ENCODE measurements around the gene IER3.
"Not testable (repeated sequence)": the region's sequence is repeated elsewhere in the genome, so short reads cannot be mapped to it uniquely, and the experiment has no call there.

The IER3 gene

DNA sequence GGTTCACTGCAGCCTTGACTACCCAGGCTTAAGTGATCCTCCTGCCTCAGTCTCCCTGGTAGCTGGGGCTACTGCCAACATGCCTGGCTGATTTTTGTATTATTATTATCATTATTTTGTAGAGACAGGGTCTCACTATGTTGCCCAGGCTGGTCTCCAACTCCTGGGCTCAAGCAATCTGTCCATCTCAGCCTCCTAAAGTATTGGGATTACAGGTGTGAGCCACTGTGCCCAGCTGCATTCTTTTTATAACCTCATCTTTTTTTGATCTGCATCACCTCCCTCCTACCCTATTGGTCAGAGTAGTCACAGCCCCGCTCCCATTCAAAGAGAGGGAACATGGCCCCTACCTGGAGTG is 23.6 kb upstream of the IER3 start:
- DNase-seq (ENCODE audit: extremely low read depth, low read depth): no peak
- TF ChIP-seq, protein P1, sequence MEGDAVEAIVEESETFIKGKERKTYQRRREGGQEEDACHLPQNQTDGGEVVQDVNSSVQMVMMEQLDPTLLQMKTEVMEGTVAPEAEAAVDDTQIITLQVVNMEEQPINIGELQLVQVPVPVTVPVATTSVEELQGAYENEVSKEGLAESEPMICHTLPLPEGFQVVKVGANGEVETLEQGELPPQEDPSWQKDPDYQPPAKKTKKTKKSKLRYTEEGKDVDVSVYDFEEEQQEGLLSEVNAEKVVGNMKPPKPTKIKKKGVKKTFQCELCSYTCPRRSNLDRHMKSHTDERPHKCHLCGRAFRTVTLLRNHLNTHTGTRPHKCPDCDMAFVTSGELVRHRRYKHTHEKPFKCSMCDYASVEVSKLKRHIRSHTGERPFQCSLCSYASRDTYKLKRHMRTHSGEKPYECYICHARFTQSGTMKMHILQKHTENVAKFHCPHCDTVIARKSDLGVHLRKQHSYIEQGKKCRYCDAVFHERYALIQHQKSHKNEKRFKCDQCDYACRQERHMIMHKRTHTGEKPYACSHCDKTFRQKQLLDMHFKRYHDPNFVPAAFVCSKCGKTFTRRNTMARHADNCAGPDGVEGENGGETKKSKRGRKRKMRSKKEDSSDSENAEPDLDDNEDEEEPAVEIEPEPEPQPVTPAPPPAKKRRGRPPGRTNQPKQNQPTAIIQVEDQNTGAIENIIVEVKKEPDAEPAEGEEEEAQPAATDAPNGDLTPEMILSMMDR (IDR thresholded peaks at IDR 0.05; ENCODE audit: low read depth, low read length): no peak

DNA sequence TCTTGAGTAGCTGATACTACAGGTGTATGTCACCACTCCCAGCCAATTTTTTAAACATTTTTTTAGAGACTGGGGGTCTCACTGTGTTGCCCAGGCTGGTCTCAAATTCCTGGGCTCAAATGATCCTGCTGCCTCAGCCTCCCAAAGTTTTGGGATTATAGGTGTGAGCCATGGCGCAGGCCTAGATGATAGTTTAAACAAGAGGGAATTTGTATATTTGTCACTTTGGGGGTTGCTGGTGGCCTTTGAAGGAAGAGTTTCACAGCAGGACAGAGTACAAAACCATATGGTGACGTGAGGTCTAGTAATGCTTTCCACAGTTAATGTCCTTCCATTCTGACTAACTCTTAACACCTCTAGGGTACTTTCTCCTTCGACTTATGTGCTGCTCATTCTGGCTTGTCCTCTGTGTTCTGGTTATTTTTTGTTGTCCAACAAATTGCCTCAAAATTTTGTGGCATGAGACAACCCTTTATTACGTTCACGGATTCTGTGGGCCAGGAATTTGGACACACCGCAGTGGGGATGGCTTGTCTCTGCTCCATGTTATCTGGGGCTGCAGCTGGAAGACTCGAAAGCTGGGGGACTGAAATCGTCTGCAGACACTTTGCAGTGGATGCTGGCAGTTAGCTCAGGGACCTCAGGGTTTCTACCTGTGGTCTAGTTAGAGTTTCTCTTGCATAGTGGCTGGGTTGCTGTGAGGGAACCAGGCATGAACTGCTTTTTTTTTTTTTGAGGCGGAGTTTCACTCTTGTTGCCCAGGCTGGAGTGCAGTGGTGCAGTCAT is 23.0 kb upstream of the IER3 start:
- DNase-seq (ENCODE audit: extremely low read depth, low read depth): no peak
- TF ChIP-seq, protein P1 (IDR thresholded peaks at IDR 0.05; ENCODE audit: low read depth, low read length): no peak

- no peak for DNase-seq (ENCODE audit: extremely low read depth, low read depth)
- TF ChIP-seq, protein P1 (IDR thresholded peaks at IDR 0.05; ENCODE audit: low read depth, low read length): no peak
Observed at GRCh38 chr6:30766461-30767157, 22.3 kb upstream of the IER3 start.

DNA sequence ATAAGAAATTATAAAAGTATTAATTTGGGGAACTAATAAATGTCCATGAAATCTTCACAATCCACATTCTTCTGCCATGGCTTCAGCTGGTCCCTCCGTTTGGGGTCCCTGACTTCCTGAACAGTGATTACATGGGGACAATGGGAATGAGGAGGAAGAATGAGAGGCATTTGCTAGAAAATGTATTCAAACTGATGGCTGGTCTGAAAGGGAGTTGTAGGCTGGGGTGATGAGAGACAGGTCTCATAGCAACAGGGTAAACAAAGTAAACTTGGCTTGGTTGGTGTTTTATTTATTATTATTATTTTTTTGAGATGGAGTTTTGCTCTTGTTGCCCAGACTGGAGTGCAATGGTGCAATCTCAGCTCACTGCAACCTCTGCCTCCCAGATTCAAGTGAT is 21.1 kb upstream of the IER3 start:
- DNase-seq (ENCODE audit: extremely low read depth, low read depth): not testable (repeated sequence)

DNA sequence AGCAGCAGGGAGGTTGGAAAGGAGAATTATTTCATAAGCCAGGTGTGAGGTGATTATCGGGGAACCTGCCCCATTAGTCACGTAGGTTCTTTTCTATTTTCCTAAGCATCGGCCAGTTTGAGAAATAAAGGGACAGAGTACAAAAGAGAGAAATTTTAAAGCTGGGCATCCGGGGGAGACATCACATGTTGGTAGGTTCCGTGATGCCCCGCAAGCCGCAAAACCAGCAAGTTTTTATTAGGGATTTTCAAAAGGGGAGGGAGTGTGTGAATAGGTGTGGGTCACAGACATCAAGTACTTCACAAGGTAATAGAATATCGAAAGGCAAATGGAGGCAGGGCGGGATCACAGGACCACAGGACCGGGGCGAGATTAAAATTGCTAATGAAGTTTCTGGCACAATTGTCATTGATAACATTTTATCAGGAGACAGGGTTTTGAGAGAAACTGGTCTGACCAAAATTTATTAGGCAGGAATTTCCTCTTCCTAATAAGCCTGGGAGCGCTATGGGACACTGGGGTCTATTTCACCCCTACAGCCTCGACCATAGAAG is 20.2 kb upstream of the IER3 start:
- DNase-seq (ENCODE audit: extremely low read depth, low read depth): not testable (repeated sequence)

DNA sequence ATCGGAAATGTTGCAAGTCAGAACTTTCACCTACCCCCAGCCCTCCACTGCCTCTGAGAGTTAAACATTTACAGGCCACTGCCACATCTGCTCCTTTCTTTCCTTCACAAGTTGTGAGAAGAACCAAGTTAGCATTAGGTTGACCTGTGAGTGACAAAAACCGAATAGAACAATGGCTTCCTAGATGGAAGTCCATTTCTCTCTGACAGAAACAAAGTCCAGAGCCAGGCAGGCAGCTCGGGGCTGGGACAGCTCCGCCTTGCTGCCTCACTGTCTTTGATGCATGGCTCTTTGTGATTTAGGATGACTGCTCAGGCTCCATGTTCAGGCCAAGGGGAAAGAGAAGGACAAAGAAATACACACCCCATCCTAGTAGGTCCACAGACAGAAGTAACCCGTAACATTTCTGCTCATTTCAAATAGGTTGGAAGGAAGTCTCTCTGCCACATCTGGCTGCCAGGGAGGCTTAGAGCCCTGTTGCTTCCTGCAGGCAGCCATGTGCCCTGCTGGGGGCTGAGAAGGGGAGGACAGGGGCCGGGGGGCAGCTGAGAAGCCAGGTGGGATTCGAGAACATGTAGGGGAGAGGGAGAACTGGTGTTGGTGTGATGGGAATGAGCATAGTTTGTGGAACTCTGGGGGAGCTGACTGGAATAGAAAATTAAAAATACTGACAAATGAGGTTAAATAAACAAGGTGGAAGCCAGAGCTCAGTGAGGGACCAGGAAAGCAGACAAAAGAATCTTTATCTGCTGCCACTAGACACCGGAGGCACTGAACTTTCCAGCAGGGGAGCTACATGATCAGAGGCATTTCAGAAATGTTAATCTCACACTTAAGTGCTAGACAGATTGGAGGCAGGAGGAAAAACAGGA is 19.5 kb upstream of the IER3 start:
- TF ChIP-seq, protein P1 (IDR thresholded peaks at IDR 0.05; ENCODE audit: low read depth, low read length): peak; percentile 3

GRCh38 chr6:30763155-30763617 is 18.8 kb upstream of the IER3 start:
- no peak for DNase-seq (ENCODE audit: extremely low read depth, low read depth)
- TF ChIP-seq, protein P1 (IDR thresholded peaks at IDR 0.05; ENCODE audit: low read depth, low read length): no peak

More for the DNA sequence above, 19.5 kb upstream of the IER3 start:
- DNase-seq (ENCODE audit: extremely low read depth, low read depth): no peak

All from AG09319 (cell line).